Measurements from ENCODE around the gene USP2.

GRCh38 chr11:119406005-119406404 lies 24.5 kb upstream of the USP2 start:
- TF ChIP-seq POLR2A (IDR thresholded peaks at IDR 0.05; ENCODE audit: low read depth, low read length) (no peak), BHLHE40 (IDR thresholded peaks at IDR 0.05; ENCODE audit: low read depth, low read length) (no peak), CTCF (conservative IDR thresholded peaks at IDR 0.05; ENCODE audit: low read depth, low read length) (no peak), SMC3 (IDR thresholded peaks at IDR 0.05; ENCODE audit: low read depth, low read length) (no peak), MXI1 (IDR thresholded peaks at IDR 0.05; ENCODE audit: borderline replicate concordance, low read depth, low read length) (no peak), MAFK (IDR thresholded peaks at IDR 0.05; ENCODE audit: low read depth, low read length) (no peak), RAD21 (IDR thresholded peaks at IDR 0.05; ENCODE audit: low read length) (no peak), CHD1 (IDR thresholded peaks at IDR 0.05; ENCODE audit: low read depth, low read length) (no peak), CEBPB (IDR thresholded peaks at IDR 0.05; ENCODE audit: low read depth, low read length) (no peak)

Measured in IMR-90 (cell line).